ENCODE measurements around the gene ABTB1.
A peak's percentile ranks its signal among the peaks of the same experiment; 100 is the strongest.
"Not testable (repeated sequence)": the region's sequence is repeated elsewhere in the genome, so short reads cannot be mapped to it uniquely, and the experiment has no call there.

The ABTB1 gene

GRCh38 chr3:127650236-127650635, 22.5 kb upstream of the ABTB1 start:
- DNase-seq: no peak

- no peak for DNase-seq
These were observed 21.1 kb upstream of the ABTB1 start for GRCh38 chr3:127651516-127652172.

- DNase-seq: no peak
These were observed 20.3 kb upstream of the ABTB1 start for GRCh38 chr3:127652246-127652995.

- DNase-seq: no peak
These were observed 18.4 kb upstream of the ABTB1 start for GRCh38 chr3:127654374-127654773.

- not testable (repeated sequence) for DNase-seq
These were observed 17.8 kb upstream of the ABTB1 start for GRCh38 chr3:127654993-127655392.

- no peak for DNase-seq
These were observed 17.1 kb upstream of the ABTB1 start for GRCh38 chr3:127655641-127656040.

- no peak for DNase-seq
These were observed 15.8 kb upstream of the ABTB1 start for GRCh38 chr3:127656906-127657305.

GRCh38 chr3:127658234-127658633, 14.5 kb upstream of the ABTB1 start:
- no peak for DNase-seq

- no peak for DNase-seq
These were observed 12.0 kb upstream of the ABTB1 start for GRCh38 chr3:127660621-127661251.

GRCh38 chr3:127661600-127661999, 11.2 kb upstream of the ABTB1 start:
- DNase-seq: no peak

GRCh38 chr3:127662001-127662469, 10.7 kb upstream of the ABTB1 start:
- DNase-seq: no peak

GRCh38 chr3:127663151-127663550, 9.6 kb upstream of the ABTB1 start:
- DNase-seq: no peak

- DNase-seq: no peak
These were observed 7.6 kb upstream of the ABTB1 start for GRCh38 chr3:127665165-127665564.

- DNase-seq: no peak
These were observed 7.2 kb upstream of the ABTB1 start for GRCh38 chr3:127665586-127665985.

GRCh38 chr3:127666676-127667075, 6.1 kb upstream of the ABTB1 start:
- no peak for DNase-seq

GRCh38 chr3:127667119-127667681, 5.6 kb upstream of the ABTB1 start:
- DNase-seq: no peak

GRCh38 chr3:127668906-127669305, 3.8 kb upstream of the ABTB1 start:
- no peak for DNase-seq

- DNase-seq: no peak
These were observed 3.1 kb upstream of the ABTB1 start for GRCh38 chr3:127669541-127670228.

- DNase-seq: no peak
These were observed 2.6 kb upstream of the ABTB1 start for GRCh38 chr3:127670229-127670559.

- no peak for DNase-seq
These were observed 1.8 kb upstream of the ABTB1 start for GRCh38 chr3:127670761-127671522.

GRCh38 chr3:127671523-127672428, 976 bp upstream of the ABTB1 start:
- peak in 1 of 2 donors; percentile 28 for DNase-seq
